Fibroblast of pulmonary artery (primary cell): ENCODE data around the gene NRTN.

Source experiments
- DNase-seq: peaks from one replicate; pipeline ENCODE4 v3.0.0-alpha.2; 2010; ENCODE audit warnings: low read depth
- H3K4me3 ChIP-seq: replicated peaks from 2 replicates; pipeline ENCODE4 v1.5.1; 2011; ENCODE audit warnings: low read depth, mild to moderate bottlenecking, control low read depth, low read length, moderate library complexity
- CTCF ChIP-seq: IDR thresholded peaks from 2 replicates; pipeline ENCODE4 v1.5.1; 2011; ENCODE audit warnings: mild to moderate bottlenecking, control low read depth, low read length, inconsistent platforms; ENCODE audit errors: missing control alignments

NRTN gene

GRCh38 chr19:5790559-5791520, 14.0 kb upstream of the NRTN start, which contains the start of gene DUS3L:
DUS3L (minus strand) TSS chr19:5791163; CDS start chr19:5791141, 22 bp downstream.
- H3K4me3 ChIP-seq: peak within 1 kb of the TSS; percentile 98
- DNase-seq: peak; percentile 99
- TF ChIP-seq CTCF: no peak

- no peak for DNase-seq
- H3K4me3 ChIP-seq: no peak overlapping the region
- TF ChIP-seq CTCF: no peak
Measured at GRCh38 chr19:5792224-5792623, 12.6 kb upstream of the NRTN start.

- H3K4me3 ChIP-seq: no peak overlapping the region
- no peak for TF ChIP-seq CTCF
- DNase-seq: no peak
Measured at GRCh38 chr19:5793188-5793587, 11.7 kb upstream of the NRTN start.

- no peak for TF ChIP-seq CTCF
- H3K4me3 ChIP-seq: no peak overlapping the region
- DNase-seq: no peak
Measured at GRCh38 chr19:5795382-5795919, 9.4 kb upstream of the NRTN start.

- TF ChIP-seq CTCF: no peak
- H3K4me3 ChIP-seq: no peak overlapping the region
- DNase-seq: no peak
Measured at GRCh38 chr19:5798244-5798643, 6.6 kb upstream of the NRTN start.

- TF ChIP-seq CTCF: no peak
- no peak for DNase-seq
- no peak overlapping the region for H3K4me3 ChIP-seq
Measured at GRCh38 chr19:5799247-5800241, 5.3 kb upstream of the NRTN start.
